ENCODE data around the gene DHRSX.
"Not testable (repeated sequence)": the region's sequence is repeated elsewhere in the genome, so short reads cannot be mapped to it uniquely, and the experiment has no call there.

DHRSX gene

DNA sequence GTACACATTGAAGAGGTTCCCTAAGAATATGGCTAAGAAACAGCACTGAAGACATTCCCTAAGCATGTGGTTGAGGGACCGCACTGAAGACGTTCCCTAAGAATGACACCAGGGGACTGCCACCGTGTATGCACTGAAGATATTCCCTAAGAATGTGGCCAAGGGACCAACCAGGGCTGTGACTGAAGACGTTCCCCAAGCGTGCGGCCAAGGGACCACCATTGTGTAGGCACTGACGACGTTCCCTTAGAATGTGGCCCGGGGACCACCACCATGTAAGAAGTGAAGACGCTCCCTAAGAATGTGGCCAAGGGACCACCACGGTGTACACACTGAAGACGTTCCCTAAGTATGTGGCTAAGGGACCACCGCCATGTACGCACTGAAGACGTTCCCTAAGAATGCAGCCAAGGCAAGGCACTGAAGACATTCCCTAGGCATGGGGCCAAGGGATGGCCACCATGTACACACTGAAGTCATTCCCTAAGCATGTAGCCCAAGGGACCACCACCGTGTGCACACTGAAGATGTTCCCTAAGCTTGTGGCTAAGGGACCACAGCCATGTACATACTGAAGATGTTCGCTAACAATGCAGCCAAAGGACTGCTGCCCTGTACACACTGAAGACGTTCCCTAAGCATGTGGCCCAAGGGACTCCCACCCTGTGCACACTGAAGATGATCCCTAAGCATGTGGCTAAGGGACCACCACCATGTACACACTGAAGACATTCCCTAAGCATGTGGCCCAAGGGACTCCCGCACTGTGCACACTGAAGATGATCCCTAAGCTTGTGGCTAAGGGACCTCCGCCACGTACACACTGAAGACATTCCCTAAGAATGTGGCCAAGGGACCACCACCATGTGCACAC, 22.0 kb downstream of the DHRSX start:
- Histone ChIP-seq H3K4me2 (no peak overlapping the region), H3K4me3 (no peak overlapping the region), H3K9me3 (replicated peaks in 1 of 11) (peaks cover 9 to 25% (median 12%) of the 10 kb centered on the region in 11 experiments; a peak in 15 of 22 replicates), H3K9ac (no peak overlapping the region), H3K36me3 (peaks cover 22 to 69% (median 43%) of the 10 kb centered on the region in 11 experiments), H3K27me3 (no peaks in the 10 kb centered on the region), H3K27ac (no peak overlapping the region), H3K4me1 (peaks cover 0 to 8% (median 0%) of the 10 kb centered on the region in 10 experiments; a peak in 1 of 20 replicates), H4K20me1 (peaks cover 42 to 95% (median 88%) of the 10 kb centered on the region in 11 experiments; a peak in 20 of 22 replicates)
- no peak for TF ChIP-seq Cebpa-rat (IDR thresholded peaks at IDR 0.05)

DNA sequence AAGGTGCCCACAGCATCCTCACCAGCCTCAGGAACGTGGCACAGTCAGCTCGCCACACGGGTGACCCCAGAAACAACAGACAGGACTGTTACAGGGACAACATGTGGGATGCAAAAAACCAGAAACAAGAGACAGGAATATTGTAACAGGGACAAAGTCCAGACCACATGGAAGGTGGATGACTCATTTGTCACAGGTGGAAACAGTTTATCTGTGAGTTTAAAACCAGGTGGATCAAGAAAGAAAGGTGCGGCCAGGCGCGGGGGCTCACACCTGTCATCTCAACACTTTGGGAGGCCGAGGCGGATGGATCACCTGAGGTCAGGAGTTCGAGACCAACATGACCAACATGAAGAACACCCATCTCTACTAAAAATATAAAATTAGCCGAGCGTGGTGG, 23.5 kb downstream of the DHRSX start:
- H3K9ac ChIP-seq, H3K4me3 ChIP-seq, H3K27me3 ChIP-seq, H3K4me1 ChIP-seq, H3K4me2 ChIP-seq, H3K27ac ChIP-seq: not testable (repeated sequence)
- H4K20me1 ChIP-seq = peaks cover 34 to 90% (median 75%) of the 10 kb centered on the region in 11 experiments; a peak in 18 of 22 replicates
- H3K36me3 ChIP-seq = peaks cover 26 to 61% (median 41%) of the 10 kb centered on the region in 11 experiments
- peaks cover 9 to 27% (median 12%) of the 10 kb centered on the region in 11 experiments; a peak in 16 of 22 replicates for H3K9me3 ChIP-seq (replicated peaks in 1 of 11)

DNA sequence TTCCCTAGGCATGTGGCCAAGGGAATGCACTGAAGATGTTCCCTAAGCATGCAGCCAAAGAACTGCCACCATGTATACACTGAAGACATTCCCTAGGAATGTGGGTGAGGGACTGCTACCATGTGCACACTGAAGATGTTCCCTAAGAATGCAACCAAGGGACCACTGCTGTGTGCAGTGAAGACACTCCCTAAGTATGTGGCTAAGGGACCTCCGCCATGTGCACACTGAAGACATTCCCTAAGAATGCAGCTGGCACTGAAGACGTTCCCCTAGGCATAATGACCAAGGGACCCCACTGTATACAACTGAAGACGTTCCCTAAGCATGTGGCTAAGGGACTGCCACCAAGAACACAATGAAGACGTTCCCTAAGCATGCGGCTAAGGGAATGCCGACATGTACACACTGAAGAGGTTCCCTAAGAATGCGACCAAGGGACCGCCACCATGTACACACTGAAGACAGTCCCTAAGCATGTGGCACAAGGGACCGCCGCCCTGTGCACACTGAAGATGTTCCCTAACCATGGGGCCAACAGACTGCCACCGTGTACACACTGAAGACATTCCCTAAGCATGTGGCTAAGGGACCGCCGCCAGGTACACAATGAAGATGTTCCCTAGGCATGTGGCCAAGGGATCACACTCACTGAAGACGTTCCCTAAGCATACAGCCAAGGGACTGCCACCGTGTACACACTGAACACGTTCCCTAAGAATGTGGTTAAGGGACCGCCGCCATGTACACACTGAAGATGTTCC, 25.6 kb downstream of the DHRSX start:
- TF ChIP-seq Cebpa-rat (IDR thresholded peaks at IDR 0.05) = no peak
- H3K9ac ChIP-seq = no peak overlapping the region
- peaks cover 35 to 92% (median 74%) of the 10 kb centered on the region in 11 experiments; a peak in 18 of 22 replicates for H4K20me1 ChIP-seq
- no peak overlapping the region for H3K4me2 ChIP-seq
- H3K4me3 ChIP-seq = no peak overlapping the region
- H3K4me1 ChIP-seq = no peaks in the 10 kb centered on the region
- H3K36me3 ChIP-seq = peaks cover 29 to 62% (median 43%) of the 10 kb centered on the region in 11 experiments
- H3K9me3 ChIP-seq (replicated peaks in 1 of 11) = peaks cover 8 to 39% (median 15%) of the 10 kb centered on the region in 11 experiments; a peak in 20 of 22 replicates
- no peak overlapping the region for H3K27ac ChIP-seq
- no peaks in the 10 kb centered on the region for H3K27me3 ChIP-seq

DNA sequence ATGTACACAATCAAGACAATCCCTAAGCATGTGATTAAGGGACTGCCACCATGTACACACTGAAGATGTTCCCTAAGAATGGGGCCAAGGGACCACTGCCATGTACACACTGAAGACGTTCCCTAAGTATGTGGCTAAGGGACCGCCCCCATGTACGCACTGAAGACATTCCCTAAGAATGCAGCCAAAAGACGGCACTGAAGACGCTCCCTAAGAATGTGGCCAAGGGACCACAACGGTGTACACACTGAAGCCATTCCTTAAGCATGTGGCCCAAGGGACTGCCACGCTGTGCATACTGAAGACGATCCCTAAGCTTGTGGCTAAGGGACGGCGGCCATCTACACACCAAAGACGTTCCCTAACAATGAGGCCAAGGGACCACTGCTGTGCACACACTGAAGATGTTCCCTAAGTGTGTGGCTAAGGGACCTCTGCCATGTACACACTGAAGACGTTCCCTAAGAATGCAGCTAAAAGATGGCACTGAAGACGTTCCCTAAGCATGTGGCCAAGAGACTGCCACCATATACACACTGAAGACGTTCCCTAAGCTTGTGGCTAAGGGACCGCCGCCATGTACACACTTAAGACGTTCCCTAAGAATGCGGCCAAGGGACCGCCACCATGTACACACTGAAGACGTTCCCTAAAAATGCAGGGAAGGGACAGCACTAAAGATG, 26.4 kb downstream of the DHRSX start:
- H3K4me2 ChIP-seq = no peak overlapping the region

DNA sequence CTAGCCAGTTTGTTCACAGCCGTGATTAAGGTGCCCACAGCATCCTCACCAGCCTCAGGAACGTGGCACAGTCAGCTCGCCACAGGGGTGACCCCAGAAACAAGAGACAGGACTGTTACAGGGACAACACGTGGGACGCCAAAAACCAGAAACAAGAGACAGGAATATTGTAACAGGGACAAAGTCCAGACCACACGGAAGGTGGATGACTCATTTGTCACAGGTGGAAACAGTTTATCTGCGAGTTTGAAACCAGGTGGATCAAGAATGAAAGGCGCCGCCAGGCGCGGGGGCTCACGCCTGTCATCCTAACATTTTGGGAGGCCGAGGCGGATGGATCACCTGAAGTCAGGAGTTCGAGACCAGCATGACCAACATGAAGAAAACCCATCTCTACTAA, 27.7 kb downstream of the DHRSX start:
- not testable (repeated sequence) for H3K4me3 ChIP-seq, H3K4me2 ChIP-seq, H3K9ac ChIP-seq, H3K27me3 ChIP-seq, H3K4me1 ChIP-seq, H3K27ac ChIP-seq
- peaks cover 38 to 92% (median 71%) of the 10 kb centered on the region in 11 experiments; a peak in 18 of 22 replicates for H4K20me1 ChIP-seq
- peaks cover 8 to 39% (median 18%) of the 10 kb centered on the region in 11 experiments; a peak in 17 of 22 replicates for H3K9me3 ChIP-seq (replicated peaks in 1 of 11)
- H3K36me3 ChIP-seq = peaks cover 29 to 59% (median 47%) of the 10 kb centered on the region in 11 experiments

More for the DNA sequence above, 26.4 kb downstream of the DHRSX start:
- Histone ChIP-seq H4K20me1 (peaks cover 39 to 92% (median 73%) of the 10 kb centered on the region in 11 experiments; a peak in 18 of 22 replicates), H3K27ac (no peak overlapping the region), H3K27me3 (no peaks in the 10 kb centered on the region), H3K9ac (no peak overlapping the region), H3K4me1 (no peaks in the 10 kb centered on the region), H3K36me3 (peaks cover 28 to 62% (median 43%) of the 10 kb centered on the region in 11 experiments), H3K4me3 (no peak overlapping the region), H3K9me3 (replicated peaks in 1 of 11) (peaks cover 8 to 39% (median 16%) of the 10 kb centered on the region in 11 experiments; a peak in 17 of 22 replicates)
- TF ChIP-seq Cebpa-rat (IDR thresholded peaks at IDR 0.05) = no peak

DNA sequence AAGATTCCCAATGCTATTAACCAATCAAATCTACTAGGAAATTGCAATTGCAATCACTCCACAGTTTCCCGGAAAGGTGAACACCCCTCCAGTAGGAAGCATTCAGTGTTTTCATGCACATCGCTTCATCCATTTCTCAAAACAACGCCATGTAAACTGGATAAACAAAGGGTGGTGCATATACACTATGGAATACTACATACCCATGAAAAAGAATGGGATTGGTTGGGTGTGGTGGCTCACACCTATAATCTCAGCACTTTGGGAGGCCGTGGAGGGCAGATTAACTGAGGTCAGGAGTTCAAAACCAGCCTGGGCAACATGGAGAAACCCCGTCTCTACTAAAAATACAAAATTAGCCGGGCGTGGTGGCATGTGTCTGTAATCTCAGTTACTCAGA, 29.1 kb downstream of the DHRSX start:
- Histone ChIP-seq H3K4me3 (no peak overlapping the region), H3K4me2 (no peak overlapping the region), H3K9ac (no peak overlapping the region), H3K27ac (no peak overlapping the region), H4K20me1 (peaks cover 43 to 92% (median 66%) of the 10 kb centered on the region in 11 experiments; a peak in 18 of 22 replicates), H3K9me3 (replicated peaks in 1 of 11) (peaks cover 8 to 39% (median 18%) of the 10 kb centered on the region in 11 experiments; a peak in 17 of 22 replicates), H3K27me3 (no peaks in the 10 kb centered on the region), H3K4me1 (no peaks in the 10 kb centered on the region), H3K36me3 (peaks cover 25 to 58% (median 42%) of the 10 kb centered on the region in 11 experiments)
- TF ChIP-seq Cebpa-rat (IDR thresholded peaks at IDR 0.05) = no peak

DNA sequence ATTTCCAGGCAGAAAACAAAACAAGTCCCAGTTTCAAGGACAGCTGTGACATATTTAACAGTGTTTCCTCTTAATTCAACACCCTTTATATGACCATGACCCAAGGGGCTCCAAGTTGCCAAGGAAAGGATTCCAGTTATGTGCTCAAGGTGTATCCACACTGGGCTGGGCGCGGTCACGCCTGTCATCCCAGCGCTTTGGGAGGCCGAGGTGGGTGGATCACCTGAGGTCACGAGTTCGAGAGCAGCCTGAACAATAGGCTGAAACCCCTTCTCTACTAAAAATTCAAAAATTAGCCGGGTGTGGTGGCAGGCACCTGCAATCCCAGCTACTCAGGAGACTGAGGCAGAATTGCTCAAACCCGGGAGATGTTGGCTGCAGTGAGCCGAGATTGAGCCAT, 29.6 kb downstream of the DHRSX start:
- Histone ChIP-seq H3K36me3 (peaks cover 28 to 62% (median 42%) of the 10 kb centered on the region in 11 experiments), H3K9me3 (replicated peaks in 1 of 11) (peaks cover 8 to 35% (median 18%) of the 10 kb centered on the region in 11 experiments; a peak in 17 of 22 replicates), H4K20me1 (peaks cover 39 to 92% (median 66%) of the 10 kb centered on the region in 11 experiments; a peak in 18 of 22 replicates)
- H3K9ac ChIP-seq, H3K4me3 ChIP-seq, H3K4me1 ChIP-seq, H3K27ac ChIP-seq, H3K4me2 ChIP-seq, H3K27me3 ChIP-seq: not testable (repeated sequence)

DNA sequence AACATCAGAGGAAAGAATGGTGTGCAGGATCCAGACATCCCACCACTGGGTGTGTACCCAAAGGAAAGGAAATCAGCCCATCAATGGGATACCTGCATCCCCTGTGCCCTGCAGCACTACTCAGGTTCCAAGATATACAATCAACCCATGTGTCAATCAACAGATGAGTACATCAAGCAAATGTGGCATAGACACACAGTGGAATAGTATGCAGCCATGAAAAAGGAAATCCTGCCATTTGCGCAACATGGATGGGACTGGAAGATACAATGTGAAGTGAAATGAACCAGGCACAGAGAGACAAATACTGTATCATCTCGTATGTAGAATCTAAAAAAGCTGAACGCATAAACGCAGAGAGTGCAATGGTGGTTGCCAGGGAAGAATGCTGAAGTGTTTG, 30.9 kb downstream of the DHRSX start:
- H3K27ac ChIP-seq, H3K27me3 ChIP-seq, H3K9ac ChIP-seq, H3K4me3 ChIP-seq, H3K4me2 ChIP-seq, H3K4me1 ChIP-seq: not testable (repeated sequence)
- Histone ChIP-seq H3K9me3 (replicated peaks in 1 of 11) (peaks cover 8 to 31% (median 20%) of the 10 kb centered on the region in 11 experiments; a peak in 17 of 22 replicates), H4K20me1 (peaks cover 33 to 92% (median 66%) of the 10 kb centered on the region in 11 experiments; a peak in 19 of 22 replicates), H3K36me3 (peaks cover 30 to 59% (median 40%) of the 10 kb centered on the region in 11 experiments)
